GM18519 (cell line): ENCODE measurements around the gene TBC1D17.

Experiments used
- ATAC-seq: cut with Tn5 transposase; IDR thresholded peaks from one replicate; pipeline ENCODE4 v1.9.1; 2021; ENCODE audit warnings: mild to moderate bottlenecking, moderate library complexity; ENCODE audit not compliant: unreplicated experiment, low FRiP score

The TBC1D17 gene

GRCh38 chr19:49847731-49848696 is 29.5 kb upstream of the TBC1D17 start:
- ATAC-seq: no peak

- ATAC-seq: no peak
Observed at GRCh38 chr19:49848938-49849337, 28.6 kb upstream of the TBC1D17 start.

GRCh38 chr19:49849433-49850220 is 27.9 kb upstream of the TBC1D17 start:
- ATAC-seq: no peak

- ATAC-seq: no peak
Observed at GRCh38 chr19:49850221-49850486, 27.3 kb upstream of the TBC1D17 start.

GRCh38 chr19:49850487-49851342 is 26.8 kb upstream of the TBC1D17 start, which contains the start of gene PTOV1:
TSS of gene PTOV1 (plus strand) at chr19:49851159.
- peak; percentile 36 for ATAC-seq

- no peak for ATAC-seq
Observed at GRCh38 chr19:49851456-49852259, 25.8 kb upstream of the TBC1D17 start.

GRCh38 chr19:49852631-49853126 is 24.8 kb upstream of the TBC1D17 start:
- ATAC-seq: no peak

GRCh38 chr19:49853852-49854377 is 23.6 kb upstream of the TBC1D17 start:
- no peak for ATAC-seq

- ATAC-seq: no peak
Observed at GRCh38 chr19:49854378-49855263, 22.9 kb upstream of the TBC1D17 start.

- no peak for ATAC-seq
Observed at GRCh38 chr19:49855277-49855675, 22.2 kb upstream of the TBC1D17 start.

- ATAC-seq: no peak
Observed at GRCh38 chr19:49855676-49856573, 21.6 kb upstream of the TBC1D17 start.

GRCh38 chr19:49856574-49857021 is 20.9 kb upstream of the TBC1D17 start:
- no peak for ATAC-seq

GRCh38 chr19:49857061-49857837 is 20.3 kb upstream of the TBC1D17 start:
- no peak for ATAC-seq

GRCh38 chr19:49857838-49858087 is 19.7 kb upstream of the TBC1D17 start:
- no peak for ATAC-seq

- no peak for ATAC-seq
Observed at GRCh38 chr19:49858088-49858985, 19.2 kb upstream of the TBC1D17 start.
